Measurements from ENCODE around the gene PIGQ.

PIGQ gene

DNA sequence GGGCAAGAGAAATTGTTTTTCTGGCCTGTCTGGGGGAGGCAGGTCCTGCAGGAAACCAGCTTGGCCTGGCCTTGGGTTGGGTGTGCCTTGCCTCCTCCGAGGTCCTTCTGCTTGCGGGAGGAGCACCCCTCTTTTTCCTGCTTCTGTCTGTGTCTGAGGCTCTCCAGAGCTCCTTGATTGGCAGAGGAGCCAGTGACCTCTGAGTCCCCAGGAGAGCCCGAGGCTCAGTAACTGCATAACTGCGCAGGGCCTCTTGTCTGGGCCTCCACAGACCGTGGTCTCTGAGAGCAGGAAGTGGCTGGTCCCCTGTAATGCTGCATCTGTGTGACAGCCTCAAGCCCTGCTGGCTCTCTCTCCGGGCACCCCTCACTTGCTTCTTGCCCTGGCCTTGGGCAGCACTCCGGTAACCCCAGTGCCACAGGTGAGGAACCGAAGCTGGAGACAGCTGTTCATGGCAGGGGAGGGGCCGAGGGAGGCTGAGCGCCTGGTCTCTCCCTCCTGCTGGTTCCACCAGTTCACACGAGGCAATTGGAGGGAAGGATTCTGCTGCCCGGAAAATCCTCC, 40.7 kb upstream of the PIGQ start:
- peak overlapping the region; percentile 3 for H3K4ac ChIP-seq (ENCODE audit: low read depth, low read length)
- H3K4me2 ChIP-seq (ENCODE audit: low read length): peak overlapping the region; percentile 72
- no peaks in the 10 kb centered on the region for H3K27me3 ChIP-seq (ENCODE audit: insufficient read depth, low read length)
- peaks cover 10% of the 10 kb centered on the region for H3K79me1 ChIP-seq (ENCODE audit: low read length)
- no peak overlapping the region for H2BK12ac ChIP-seq (ENCODE audit: low read length)
- H2BK120ac ChIP-seq (ENCODE audit: insufficient read depth, low read length, poor library complexity): no peak overlapping the region
- no peak overlapping the region for H3K18ac ChIP-seq (ENCODE audit: low read length)
- H3K9ac ChIP-seq (ENCODE audit: low read length): no peak overlapping the region
- no peak for DNase-seq
- no peak overlapping the region for H3K27ac ChIP-seq (ENCODE audit: low read depth, low read length)
- H3K23ac ChIP-seq (ENCODE audit: low read length): no peak overlapping the region
- no peak overlapping the region for H4K12ac ChIP-seq (ENCODE audit: low read depth, low read length)
- H3K36me3 ChIP-seq (ENCODE audit: control insufficient read depth in 1 of 2, insufficient read depth in 2 of 2, low read length in 2 of 2): peaks cover 4 to 8% of the 10 kb centered on the region in 2 experiments
- no peaks in the 10 kb centered on the region for H3K9me3 ChIP-seq (ENCODE audit: insufficient read depth, low read depth, low read length)
- no peak overlapping the region for H4K8ac ChIP-seq (ENCODE audit: low read depth, low read length)
- WGBS (ENCODE audit: extremely low coverage, insufficient coverage, insufficient read length): no CpG with 5 or more reads among the region's 12 CpGs
- peaks cover 27 to 32% of the 10 kb centered on the region in 2 experiments for H3K4me1 ChIP-seq (ENCODE audit: control insufficient read depth in 1 of 2, insufficient read depth in 2 of 2, low read length in 2 of 2)
- no peak overlapping the region for H4K91ac ChIP-seq (ENCODE audit: low read depth, low read length)
- no peak overlapping the region for H3K4me3 ChIP-seq (ENCODE audit: low read depth, low read length)
- peaks cover 28% of the 10 kb centered on the region for H3K79me2 ChIP-seq (ENCODE audit: control insufficient read depth, insufficient read depth, low read length, poor library complexity)
- H2AFZ ChIP-seq (ENCODE audit: insufficient read depth, low read length, poor library complexity): no peak overlapping the region
- no peak overlapping the region for H2AK5ac ChIP-seq (ENCODE audit: low read length)
- no peak overlapping the region for H3K14ac ChIP-seq (ENCODE audit: low read length)
- no peak overlapping the region for H2BK5ac ChIP-seq (ENCODE audit: low read depth, low read length, poor library complexity)

DNA sequence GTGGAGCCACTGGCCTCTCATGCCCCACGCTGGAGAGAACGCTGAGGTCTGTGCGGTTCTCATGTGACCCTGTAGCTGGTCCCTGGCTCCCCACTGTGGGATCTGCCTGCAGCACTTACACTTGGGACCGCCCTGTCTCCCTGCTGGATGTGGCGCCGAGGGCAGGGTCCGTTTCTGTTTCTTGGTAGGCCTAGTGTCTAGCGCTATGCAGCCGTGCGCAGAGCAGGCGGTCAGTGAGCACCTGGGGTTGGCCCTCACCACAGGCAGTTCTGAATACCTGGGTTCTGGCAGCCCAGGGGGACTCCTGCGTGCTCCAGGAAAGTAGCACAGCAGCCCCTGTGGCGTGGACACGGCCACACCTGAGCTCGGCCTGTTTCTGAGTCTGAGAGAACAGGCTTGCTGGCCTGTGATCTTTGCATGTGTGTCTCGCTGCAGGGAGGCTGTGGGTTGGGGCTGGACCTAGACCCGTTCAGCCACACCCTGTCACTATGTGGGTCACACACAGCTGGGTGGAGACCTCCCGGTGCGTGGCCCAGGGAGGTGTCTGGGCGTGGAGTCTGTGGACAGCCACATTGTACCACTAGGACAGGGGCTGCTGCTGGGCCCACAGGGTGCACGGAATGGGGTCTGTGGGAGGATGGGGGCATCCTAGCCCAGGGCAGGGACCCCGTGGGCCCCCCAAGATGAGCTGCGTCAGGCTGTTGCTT, 39.5 kb upstream of the PIGQ start:
- WGBS (ENCODE audit: extremely low coverage, insufficient coverage, insufficient read length): no CpG with 5 or more reads among the region's 23 CpGs
- no peak overlapping the region for H3K4me2 ChIP-seq (ENCODE audit: low read length)
- no peak overlapping the region for H3K23ac ChIP-seq (ENCODE audit: low read length)
- H3K18ac ChIP-seq (ENCODE audit: low read length): peak overlapping the region; percentile 49
- no peaks in the 10 kb centered on the region for H3K27me3 ChIP-seq (ENCODE audit: insufficient read depth, low read length)
- H3K79me1 ChIP-seq (ENCODE audit: low read length): peaks cover 10% of the 10 kb centered on the region
- no peak overlapping the region for H2BK120ac ChIP-seq (ENCODE audit: insufficient read depth, low read length, poor library complexity)
- peak overlapping the region; percentile 45 for H3K4me3 ChIP-seq (ENCODE audit: low read depth, low read length)
- no peak for DNase-seq
- no peak overlapping the region for H4K91ac ChIP-seq (ENCODE audit: low read depth, low read length)
- H4K8ac ChIP-seq (ENCODE audit: low read depth, low read length): no peak overlapping the region
- no peak overlapping the region for H2BK5ac ChIP-seq (ENCODE audit: low read depth, low read length, poor library complexity)
- H3K79me2 ChIP-seq (ENCODE audit: control insufficient read depth, insufficient read depth, low read length, poor library complexity): peaks cover 28% of the 10 kb centered on the region
- peaks cover 27 to 29% of the 10 kb centered on the region in 2 experiments for H3K4me1 ChIP-seq (ENCODE audit: control insufficient read depth in 1 of 2, insufficient read depth in 2 of 2, low read length in 2 of 2)
- H2AFZ ChIP-seq (ENCODE audit: insufficient read depth, low read length, poor library complexity): no peak overlapping the region
- peak overlapping the region; percentile 52 for H3K4ac ChIP-seq (ENCODE audit: low read depth, low read length)
- H3K14ac ChIP-seq (ENCODE audit: low read length): no peak overlapping the region
- no peak overlapping the region for H2BK12ac ChIP-seq (ENCODE audit: low read length)
- peaks cover 6 to 8% of the 10 kb centered on the region in 2 experiments for H3K36me3 ChIP-seq (ENCODE audit: control insufficient read depth in 1 of 2, insufficient read depth in 2 of 2, low read length in 2 of 2)
- no peak overlapping the region for H2AK5ac ChIP-seq (ENCODE audit: low read length)
- H3K9me3 ChIP-seq (ENCODE audit: insufficient read depth, low read depth, low read length): no peaks in the 10 kb centered on the region
- H3K9ac ChIP-seq (ENCODE audit: low read length): no peak overlapping the region
- no peak overlapping the region for H4K12ac ChIP-seq (ENCODE audit: low read depth, low read length)
- no peak overlapping the region for H3K27ac ChIP-seq (ENCODE audit: low read depth, low read length)

DNA sequence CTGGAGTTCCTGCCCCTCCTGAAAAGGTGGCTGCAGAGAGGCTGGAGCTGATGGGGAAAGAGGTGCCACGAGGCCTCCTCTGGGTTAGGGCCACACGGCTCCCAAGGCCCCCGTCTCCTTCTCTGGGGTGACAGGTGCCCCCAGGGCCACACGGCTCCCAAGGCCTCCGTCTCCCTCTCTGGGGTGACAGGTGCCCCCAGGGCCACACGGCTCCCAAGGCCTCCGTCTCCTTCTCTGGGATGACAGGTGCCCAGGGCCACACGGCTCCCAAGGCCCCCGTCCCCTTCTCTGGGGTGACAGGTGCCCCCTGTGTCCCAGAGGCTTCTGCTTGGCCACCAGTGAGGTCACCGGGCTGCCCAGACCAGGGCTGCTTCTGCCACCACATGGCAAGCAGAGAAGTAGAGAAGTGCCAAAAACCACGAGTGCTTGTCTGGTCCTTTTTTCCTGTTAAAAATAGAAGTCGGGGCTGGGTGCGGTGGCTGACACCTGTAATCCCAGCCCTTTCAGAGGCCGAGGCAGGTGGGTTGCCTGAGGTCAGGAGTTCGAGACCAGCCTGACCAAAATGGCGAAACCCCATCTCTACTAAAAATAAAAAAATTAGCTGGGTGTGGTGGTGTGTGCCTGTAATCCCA, 38.2 kb upstream of the PIGQ start:
- Histone ChIP-seq H3K4me1 (ENCODE audit: control insufficient read depth in 1 of 2, insufficient read depth in 2 of 2, low read length in 2 of 2) (peaks cover 16 to 17% of the 10 kb centered on the region in 2 experiments), H3K14ac (ENCODE audit: low read length) (no peak overlapping the region), H3K9me3 (ENCODE audit: insufficient read depth, low read depth, low read length) (no peaks in the 10 kb centered on the region), H3K9ac (ENCODE audit: low read length) (no peak overlapping the region), H3K36me3 (ENCODE audit: control insufficient read depth in 1 of 2, insufficient read depth in 2 of 2, low read length in 2 of 2) (peaks cover 8 to 9% of the 10 kb centered on the region in 2 experiments), H2BK120ac (ENCODE audit: insufficient read depth, low read length, poor library complexity) (no peak overlapping the region), H3K27ac (ENCODE audit: low read depth, low read length) (no peak overlapping the region), H3K79me1 (ENCODE audit: low read length) (peaks cover 9% of the 10 kb centered on the region), H2BK12ac (ENCODE audit: low read length) (no peak overlapping the region), H3K79me2 (ENCODE audit: control insufficient read depth, insufficient read depth, low read length, poor library complexity) (peaks cover 27% of the 10 kb centered on the region), H3K4ac (ENCODE audit: low read depth, low read length) (peak overlapping the region; percentile 19), H4K12ac (ENCODE audit: low read depth, low read length) (no peak overlapping the region), H3K18ac (ENCODE audit: low read length) (no peak overlapping the region), H3K4me2 (ENCODE audit: low read length) (no peak overlapping the region), H3K4me3 (ENCODE audit: low read depth, low read length) (no peak overlapping the region), H3K27me3 (ENCODE audit: insufficient read depth, low read length) (no peaks in the 10 kb centered on the region), H2AK5ac (ENCODE audit: low read length) (no peak overlapping the region), H2AFZ (ENCODE audit: insufficient read depth, low read length, poor library complexity) (no peak overlapping the region), H2BK5ac (ENCODE audit: low read depth, low read length, poor library complexity) (no peak overlapping the region), H4K91ac (ENCODE audit: low read depth, low read length) (no peak overlapping the region), H4K8ac (ENCODE audit: low read depth, low read length) (no peak overlapping the region), H3K23ac (ENCODE audit: low read length) (no peak overlapping the region)
- DNase-seq: no peak
- no CpG with 5 or more reads among the region's 16 CpGs for WGBS (ENCODE audit: extremely low coverage, insufficient coverage, insufficient read length)

DNA sequence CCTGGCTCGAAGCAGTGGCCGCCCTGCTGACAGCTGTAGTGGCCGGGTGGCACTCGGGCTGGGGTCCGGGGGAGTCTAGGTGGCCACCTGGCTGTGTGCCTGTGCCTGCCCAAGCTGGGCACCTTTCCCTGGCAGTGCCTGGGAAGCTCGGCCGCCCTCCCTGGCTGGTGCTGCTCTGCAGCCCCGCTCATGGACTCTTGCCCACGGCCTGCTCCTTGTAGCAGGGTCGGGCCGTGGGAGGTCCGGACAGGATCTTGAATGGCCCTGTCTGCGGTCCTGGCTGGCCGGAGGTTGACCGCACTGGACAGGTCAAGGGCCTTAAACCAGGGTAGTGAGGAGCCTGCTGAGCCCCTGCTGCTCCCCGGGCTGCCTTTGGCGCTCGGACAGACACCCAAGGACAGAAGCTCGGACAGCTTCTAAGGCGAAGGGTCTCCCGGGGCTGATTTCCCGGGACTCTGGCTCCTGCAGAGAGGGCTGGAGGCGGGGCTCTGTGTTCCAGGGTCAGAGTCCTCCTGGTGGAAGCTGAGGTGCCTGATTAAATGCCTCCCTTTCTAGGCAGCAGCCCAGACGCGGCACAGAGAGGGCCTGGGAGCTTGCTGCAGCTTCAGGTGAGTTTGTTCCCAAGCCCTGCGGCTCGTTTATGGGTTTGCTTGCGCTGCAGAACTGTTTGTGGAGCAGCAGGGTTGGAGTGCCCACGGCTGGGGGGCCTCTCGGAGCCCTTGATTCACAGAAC, 36.2 kb upstream of the PIGQ start:
- no peak overlapping the region for H2BK120ac ChIP-seq (ENCODE audit: insufficient read depth, low read length, poor library complexity)
- peaks cover 2% of the 10 kb centered on the region for H3K9me3 ChIP-seq (ENCODE audit: insufficient read depth, low read depth, low read length)
- H2BK5ac ChIP-seq (ENCODE audit: low read depth, low read length, poor library complexity): no peak overlapping the region
- H3K4ac ChIP-seq (ENCODE audit: low read depth, low read length): peak overlapping the region; percentile 29
- no peaks in the 10 kb centered on the region for H3K27me3 ChIP-seq (ENCODE audit: insufficient read depth, low read length)
- H3K9ac ChIP-seq (ENCODE audit: low read length): no peak overlapping the region
- no peak overlapping the region for H3K27ac ChIP-seq (ENCODE audit: low read depth, low read length)
- H3K79me1 ChIP-seq (ENCODE audit: low read length): no peaks in the 10 kb centered on the region
- no peak overlapping the region for H2AK5ac ChIP-seq (ENCODE audit: low read length)
- no peak overlapping the region for H3K23ac ChIP-seq (ENCODE audit: low read length)
- H3K4me1 ChIP-seq (ENCODE audit: control insufficient read depth in 1 of 2, insufficient read depth in 2 of 2, low read length in 2 of 2): peaks cover 11 to 13% of the 10 kb centered on the region in 2 experiments
- peaks cover 14% of the 10 kb centered on the region for H3K79me2 ChIP-seq (ENCODE audit: control insufficient read depth, insufficient read depth, low read length, poor library complexity)
- no CpG with 5 or more reads among the region's 30 CpGs for WGBS (ENCODE audit: extremely low coverage, insufficient coverage, insufficient read length)
- H3K14ac ChIP-seq (ENCODE audit: low read length): no peak overlapping the region
- no peak overlapping the region for H3K4me3 ChIP-seq (ENCODE audit: low read depth, low read length)
- peaks cover 19 to 23% of the 10 kb centered on the region in 2 experiments for H3K36me3 ChIP-seq (ENCODE audit: control insufficient read depth in 1 of 2, insufficient read depth in 2 of 2, low read length in 2 of 2)
- no peak overlapping the region for H4K12ac ChIP-seq (ENCODE audit: low read depth, low read length)
- no peak overlapping the region for H4K8ac ChIP-seq (ENCODE audit: low read depth, low read length)
- H3K18ac ChIP-seq (ENCODE audit: low read length): peak overlapping the region; percentile 26
- peak overlapping the region; percentile 21 for H2AFZ ChIP-seq (ENCODE audit: insufficient read depth, low read length, poor library complexity)
- no peak overlapping the region for H3K4me2 ChIP-seq (ENCODE audit: low read length)
- no peak for DNase-seq
- H4K91ac ChIP-seq (ENCODE audit: low read depth, low read length): no peak overlapping the region
- H2BK12ac ChIP-seq (ENCODE audit: low read length): no peak overlapping the region

All from trophoblast cell (in vitro differentiated cells and primary cell).